ENCODE results near the gene CD300LB.

DNA sequence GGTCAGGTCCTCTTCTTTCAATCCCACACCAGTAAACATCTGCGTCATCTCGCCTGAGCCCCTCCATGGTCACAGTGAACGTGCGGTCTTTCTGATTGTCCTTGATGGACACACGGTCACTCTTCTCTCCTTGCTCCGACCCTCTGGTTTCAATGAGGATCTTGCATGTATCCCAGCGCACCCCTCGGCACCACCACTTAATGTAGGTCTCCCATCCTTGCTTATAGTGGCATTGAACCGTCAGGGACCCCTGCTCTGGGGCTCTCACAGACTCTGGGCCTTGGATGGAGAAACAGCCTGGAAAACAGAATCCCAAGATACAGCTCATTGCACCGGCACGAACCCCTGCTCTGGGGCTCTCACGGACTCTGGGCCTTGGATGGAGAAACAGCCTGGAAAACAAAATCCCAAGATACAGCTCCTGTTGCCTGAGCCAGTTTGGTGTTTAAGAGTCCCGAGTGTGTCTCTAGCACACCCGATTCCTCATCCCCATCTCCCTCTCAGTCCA, 5.4 kb downstream of the CD300LB start:
- TF ChIP-seq, protein P1, sequence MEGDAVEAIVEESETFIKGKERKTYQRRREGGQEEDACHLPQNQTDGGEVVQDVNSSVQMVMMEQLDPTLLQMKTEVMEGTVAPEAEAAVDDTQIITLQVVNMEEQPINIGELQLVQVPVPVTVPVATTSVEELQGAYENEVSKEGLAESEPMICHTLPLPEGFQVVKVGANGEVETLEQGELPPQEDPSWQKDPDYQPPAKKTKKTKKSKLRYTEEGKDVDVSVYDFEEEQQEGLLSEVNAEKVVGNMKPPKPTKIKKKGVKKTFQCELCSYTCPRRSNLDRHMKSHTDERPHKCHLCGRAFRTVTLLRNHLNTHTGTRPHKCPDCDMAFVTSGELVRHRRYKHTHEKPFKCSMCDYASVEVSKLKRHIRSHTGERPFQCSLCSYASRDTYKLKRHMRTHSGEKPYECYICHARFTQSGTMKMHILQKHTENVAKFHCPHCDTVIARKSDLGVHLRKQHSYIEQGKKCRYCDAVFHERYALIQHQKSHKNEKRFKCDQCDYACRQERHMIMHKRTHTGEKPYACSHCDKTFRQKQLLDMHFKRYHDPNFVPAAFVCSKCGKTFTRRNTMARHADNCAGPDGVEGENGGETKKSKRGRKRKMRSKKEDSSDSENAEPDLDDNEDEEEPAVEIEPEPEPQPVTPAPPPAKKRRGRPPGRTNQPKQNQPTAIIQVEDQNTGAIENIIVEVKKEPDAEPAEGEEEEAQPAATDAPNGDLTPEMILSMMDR (IDR thresholded peaks at IDR 0.05): no peak
- no peak for TF ChIP-seq POLR2A (IDR thresholded peaks at IDR 0.05)
